Endodermal cell (in vitro differentiated cells): ENCODE measurements around the gene RPH3AL. TPM values are rescaled to one million over a fixed set of nuclear protein-coding genes. Genes with fewer than 3 reads are reported as not detected.

ENCODE experiments used
- DNase-seq: peaks from one replicate; pipeline ENCODE4 v3.0.0-alpha.2; 2017
- H3K27ac ChIP-seq: 2 replicates; pipeline ENCODE4 v1.5.1; 2013; ENCODE audit warnings: mild to moderate bottlenecking, low read depth, low read length, moderate library complexity
- H3K27me3 ChIP-seq: 2 replicates; pipeline ENCODE4 v1.6.1; 2013; ENCODE audit warnings: mild to moderate bottlenecking, low read length, moderate library complexity; ENCODE audit not compliant: insufficient read depth, control insufficient read depth, poor library complexity, severe bottlenecking
- H3K36me3 ChIP-seq: 2 replicates; pipeline ENCODE4 v1.7.0; 2013; ENCODE audit warnings: mild to moderate bottlenecking, low read length, moderate library complexity; ENCODE audit not compliant: control insufficient read depth, insufficient read depth
- H3K4me1 ChIP-seq: one replicate; pipeline ENCODE4 v1.7.0; 2013; ENCODE audit warnings: low read length; ENCODE audit not compliant: control insufficient read depth, insufficient read depth
- H3K4me3 ChIP-seq: 2 replicates; pipeline ENCODE4 v1.5.1; 2013; ENCODE audit warnings: mild to moderate bottlenecking, low read length, moderate library complexity
- H3K9ac ChIP-seq: 2 replicates; pipeline ENCODE4 v1.6.1; 2013; ENCODE audit warnings: mild to moderate bottlenecking, low read length, moderate library complexity; ENCODE audit not compliant: poor library complexity, severe bottlenecking; ENCODE audit errors: extremely low read depth
- H3K9me3 ChIP-seq: 2 replicates; pipeline ENCODE4 v1.6.1; 2013; ENCODE audit warnings: mild to moderate bottlenecking, low read length, moderate library complexity; ENCODE audit not compliant: control insufficient read depth
- H3K27ac Mint-ChIP-seq: 2 replicates; pipeline ENCODE4 v1.8.0; 2020; ENCODE audit warnings: mixed read lengths
- H3K27me3 Mint-ChIP-seq: 2 replicates; pipeline ENCODE4 v1.8.0; 2021; ENCODE audit warnings: mild to moderate bottlenecking, mixed read lengths; ENCODE audit not compliant: insufficient read depth
- H3K36me3 Mint-ChIP-seq: 2 replicates; pipeline ENCODE4 v1.8.0; 2020; ENCODE audit warnings: low read depth, mixed read lengths
- H3K4me1 Mint-ChIP-seq: 2 replicates; pipeline ENCODE4 v1.8.0; 2020; ENCODE audit warnings: mixed read lengths
- H3K4me3 Mint-ChIP-seq: 2 replicates; pipeline ENCODE4 v1.8.0; 2020; ENCODE audit warnings: mild to moderate bottlenecking, moderate library complexity, mixed read lengths
- H3K9me3 Mint-ChIP-seq: 2 replicates; pipeline ENCODE4 v1.8.0; 2020; ENCODE audit warnings: mild to moderate bottlenecking, mixed read lengths
- CTCF ChIP-seq: fragments of 200-600 bp; sonication (generic); conservative IDR thresholded peaks from 2 replicates; pipeline ENCODE4 v1.5.0; 2021; ENCODE audit warnings: antibody characterized with exemption, mild to moderate bottlenecking
- WGBS, 2 experiments: methylation state at CpG; one replicate each; pipeline versions ENCODE4 v1.1.5 to v1.1.7; 2013; ENCODE audit warnings: missing lambda C conversion rate in 2 of 2, mixed read lengths in 1 of 2; ENCODE audit not compliant: insufficient coverage in 1 of 2, insufficient read length in 1 of 2; 5-methylcytosine and 5-hydroxymethylcytosine counted together
- total RNA-seq, 2 donors: library from RNA; stranded (reverse); fragmentation: NEBNext Ultra II Directional in 1 of 2; extraction: Animal tissue kit (Norgen Biotek cat#: 25700) in 1 of 2; gene quantifications; 2 replicates in 1 of 2; 3 replicates in 1 of 2; pipeline ENCODE4 v1.2.1, GENCODE V29; 2021

The RPH3AL gene
- total RNA-seq, 2 donors from 2014 or later = 14.7 to 16.9 TPM

GRCh38 chr17:300881-301280 is 51.7 kb downstream of the RPH3AL start:
- Mint-ChIP-seq H3K9me3 (no peaks in the 10 kb centered on the region), H3K4me1 (peaks cover 5% of the 10 kb centered on the region), H3K4me3 (no peak overlapping the region), H3K27ac (no peak overlapping the region), H3K36me3 (no peaks in the 10 kb centered on the region), H3K27me3 (no peaks in the 10 kb centered on the region)
- Histone ChIP-seq H3K9me3 (no peaks in the 10 kb centered on the region), H3K27me3 (peaks cover 23% of the 10 kb centered on the region), H3K4me1 (no peaks in the 10 kb centered on the region), H3K9ac (no peak overlapping the region), H3K36me3 (no peaks in the 10 kb centered on the region), H3K4me3 (no peak overlapping the region), H3K27ac (no peak overlapping the region)
- no peak for TF ChIP-seq CTCF
- 93% methylated on average over 10 to 11 of the region's 11 CpGs for WGBS, 2 experiments
- DNase-seq = no peak

GRCh38 chr17:299546-299945 is 53.1 kb downstream of the RPH3AL start:
- H3K27me3 Mint-ChIP-seq = peaks cover 1% of the 10 kb centered on the region
- Histone ChIP-seq H3K4me1 (no peaks in the 10 kb centered on the region), H3K9ac (no peak overlapping the region), H3K27me3 (peaks cover 23% of the 10 kb centered on the region), H3K27ac (no peak overlapping the region), H3K9me3 (no peaks in the 10 kb centered on the region), H3K4me3 (no peak overlapping the region), H3K36me3 (no peaks in the 10 kb centered on the region)
- no peaks in the 10 kb centered on the region for H3K36me3 Mint-ChIP-seq
- no peak overlapping the region for H3K4me3 Mint-ChIP-seq
- H3K27ac Mint-ChIP-seq = no peak overlapping the region
- TF ChIP-seq CTCF = no peak
- H3K4me1 Mint-ChIP-seq = peaks cover 4% of the 10 kb centered on the region
- 83 to 86% methylated on average over 20 to 23 of the region's 23 CpGs for WGBS, 2 experiments
- DNase-seq = no peak
- no peaks in the 10 kb centered on the region for H3K9me3 Mint-ChIP-seq

- no peaks in the 10 kb centered on the region for H3K9me3 Mint-ChIP-seq
- no peak overlapping the region for H3K27ac ChIP-seq
- no peak overlapping the region for H3K9ac ChIP-seq
- TF ChIP-seq CTCF = no peak
- H3K27me3 ChIP-seq = peaks cover 16% of the 10 kb centered on the region
- H3K9me3 ChIP-seq = no peaks in the 10 kb centered on the region
- DNase-seq = no peak
- 74 to 88% methylated on average over 10 to 16 of the region's 17 CpGs for WGBS, 2 experiments
- H3K36me3 Mint-ChIP-seq = no peaks in the 10 kb centered on the region
- peaks cover 5% of the 10 kb centered on the region for H3K27me3 Mint-ChIP-seq
- H3K4me3 Mint-ChIP-seq = no peak overlapping the region
- H3K27ac Mint-ChIP-seq = no peak overlapping the region
- H3K36me3 ChIP-seq = no peaks in the 10 kb centered on the region
- H3K4me1 ChIP-seq = no peaks in the 10 kb centered on the region
- no peaks in the 10 kb centered on the region for H3K4me1 Mint-ChIP-seq
- no peak overlapping the region for H3K4me3 ChIP-seq
These were observed 53.7 kb downstream of the RPH3AL start for GRCh38 chr17:298791-299450.
